ENCODE results near the gene TAF4. TPM values are rescaled to one million over a fixed set of nuclear protein-coding genes. Genes with fewer than 3 reads are reported as not detected.

Gene TAF4
- total and polyA plus RNA-seq, 2 of the 13 experiments (the other 11 are each of a cell fraction or from before 2014, with no cell fraction given), result 5.9 to 12.0 TPM

GRCh38 chr20:62030834-62031434 is 34.7 kb downstream of the TAF4 start (continued):
- TF ChIP-seq CAMTA2 (CRISPR knock-in tag; IDR thresholded peaks at IDR 0.05; ENCODE audit: borderline replicate concordance) (no peak), RFXAP (CRISPR knock-in tag; IDR thresholded peaks at IDR 0.05; ENCODE audit: borderline replicate concordance) (no peak), CREB3 (CRISPR knock-in tag; IDR thresholded peaks at IDR 0.05) (no peak), POGK (CRISPR knock-in tag; conservative IDR thresholded peaks at IDR 0.05) (no peak), MXI1 (IDR thresholded peaks at IDR 0.05; ENCODE audit: borderline replicate concordance, low read depth, low read length) (0 out of 3 replicates have a peak, but pooled peaks have one; percentile 36), HMGA1 (CRISPR knock-in tag; conservative IDR thresholded peaks at IDR 0.05) (no peak), SETDB1 (CRISPR knock-in tag; IDR thresholded peaks at IDR 0.05; ENCODE audit: borderline replicate concordance) (no peak), KLF15 (CRISPR knock-in tag; IDR thresholded peaks at IDR 0.05; ENCODE audit: borderline replicate concordance) (no peak), NKX3-1 (CRISPR knock-in tag; IDR thresholded peaks at IDR 0.05) (no peak), ZNF550 (CRISPR knock-in tag; IDR thresholded peaks at IDR 0.05; ENCODE audit: borderline replicate concordance) (no peak), ZXDC (CRISPR knock-in tag; IDR thresholded peaks at IDR 0.05) (no peak), TP53 (CRISPR knock-in tag; conservative IDR thresholded peaks at IDR 0.05) (no peak)
- TF ChIP-seq, protein P1, sequence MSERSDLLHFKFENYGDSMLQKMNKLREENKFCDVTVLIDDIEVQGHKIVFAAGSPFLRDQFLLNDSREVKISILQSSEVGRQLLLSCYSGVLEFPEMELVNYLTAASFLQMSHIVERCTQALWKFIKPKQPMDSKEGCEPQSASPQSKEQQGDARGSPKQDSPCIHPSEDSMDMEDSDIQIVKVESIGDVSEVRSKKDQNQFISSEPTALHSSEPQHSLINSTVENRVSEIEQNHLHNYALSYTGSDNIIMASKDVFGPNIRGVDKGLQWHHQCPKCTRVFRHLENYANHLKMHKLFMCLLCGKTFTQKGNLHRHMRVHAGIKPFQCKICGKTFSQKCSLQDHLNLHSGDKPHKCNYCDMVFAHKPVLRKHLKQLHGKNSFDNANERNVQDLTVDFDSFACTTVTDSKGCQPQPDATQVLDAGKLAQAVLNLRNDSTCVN (CRISPR knock-in tag; IDR thresholded peaks at IDR 0.05; ENCODE audit: borderline replicate concordance), result no peak
- TF ChIP-seq, protein P2, sequence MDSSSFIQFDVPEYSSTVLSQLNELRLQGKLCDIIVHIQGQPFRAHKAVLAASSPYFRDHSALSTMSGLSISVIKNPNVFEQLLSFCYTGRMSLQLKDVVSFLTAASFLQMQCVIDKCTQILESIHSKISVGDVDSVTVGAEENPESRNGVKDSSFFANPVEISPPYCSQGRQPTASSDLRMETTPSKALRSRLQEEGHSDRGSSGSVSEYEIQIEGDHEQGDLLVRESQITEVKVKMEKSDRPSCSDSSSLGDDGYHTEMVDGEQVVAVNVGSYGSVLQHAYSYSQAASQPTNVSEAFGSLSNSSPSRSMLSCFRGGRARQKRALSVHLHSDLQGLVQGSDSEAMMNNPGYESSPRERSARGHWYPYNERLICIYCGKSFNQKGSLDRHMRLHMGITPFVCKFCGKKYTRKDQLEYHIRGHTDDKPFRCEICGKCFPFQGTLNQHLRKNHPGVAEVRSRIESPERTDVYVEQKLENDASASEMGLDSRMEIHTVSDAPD (CRISPR knock-in tag; IDR thresholded peaks at IDR 0.05), result no peak
- TF ChIP-seq, protein P3, sequence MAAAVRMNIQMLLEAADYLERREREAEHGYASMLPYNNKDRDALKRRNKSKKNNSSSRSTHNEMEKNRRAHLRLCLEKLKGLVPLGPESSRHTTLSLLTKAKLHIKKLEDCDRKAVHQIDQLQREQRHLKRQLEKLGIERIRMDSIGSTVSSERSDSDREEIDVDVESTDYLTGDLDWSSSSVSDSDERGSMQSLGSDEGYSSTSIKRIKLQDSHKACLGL (CRISPR knock-in tag; IDR thresholded peaks at IDR 0.05), result peak; percentile 77
- TF ChIP-seq, protein P4, sequence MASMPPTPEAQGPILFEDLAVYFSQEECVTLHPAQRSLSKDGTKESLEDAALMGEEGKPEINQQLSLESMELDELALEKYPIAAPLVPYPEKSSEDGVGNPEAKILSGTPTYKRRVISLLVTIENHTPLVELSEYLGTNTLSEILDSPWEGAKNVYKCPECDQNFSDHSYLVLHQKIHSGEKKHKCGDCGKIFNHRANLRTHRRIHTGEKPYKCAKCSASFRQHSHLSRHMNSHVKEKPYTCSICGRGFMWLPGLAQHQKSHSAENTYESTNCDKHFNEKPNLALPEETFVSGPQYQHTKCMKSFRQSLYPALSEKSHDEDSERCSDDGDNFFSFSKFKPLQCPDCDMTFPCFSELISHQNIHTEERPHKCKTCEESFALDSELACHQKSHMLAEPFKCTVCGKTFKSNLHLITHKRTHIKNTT (CRISPR knock-in tag; IDR thresholded peaks at IDR 0.05), result no peak
- TF ChIP-seq, protein P5, sequence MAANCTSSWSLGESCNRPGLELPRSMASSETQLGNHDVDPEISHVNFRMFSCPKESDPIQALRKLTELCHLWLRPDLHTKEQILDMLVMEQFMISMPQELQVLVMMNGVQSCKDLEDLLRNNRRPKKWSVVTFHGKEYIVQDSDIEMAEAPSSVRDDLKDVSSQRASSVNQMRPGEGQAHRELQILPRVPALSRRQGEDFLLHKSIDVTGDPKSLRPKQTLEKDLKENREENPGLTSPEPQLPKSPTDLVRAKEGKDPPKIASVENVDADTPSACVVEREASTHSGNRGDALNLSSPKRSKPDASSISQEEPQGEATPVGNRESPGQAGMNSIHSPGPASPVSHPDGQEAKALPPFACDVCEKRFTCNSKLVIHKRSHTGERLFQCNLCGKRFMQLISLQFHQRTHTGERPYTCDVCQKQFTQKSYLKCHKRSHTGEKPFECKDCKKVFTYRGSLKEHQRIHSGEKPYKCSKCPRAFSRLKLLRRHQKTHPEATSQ (CRISPR knock-in tag; IDR thresholded peaks at IDR 0.05; ENCODE audit: borderline replicate concordance), result no peak

All from HepG2 (cell line).